ENCODE results near the gene SLC6A20. TPM values are rescaled to one million over a fixed set of nuclear protein-coding genes. Genes with fewer than 3 reads are reported as not detected.

The SLC6A20 gene
- total RNA-seq, 4 donors from 2014 or later: 0.19 to 0.33 (median 0.29) TPM; not detected in 1

DNA sequence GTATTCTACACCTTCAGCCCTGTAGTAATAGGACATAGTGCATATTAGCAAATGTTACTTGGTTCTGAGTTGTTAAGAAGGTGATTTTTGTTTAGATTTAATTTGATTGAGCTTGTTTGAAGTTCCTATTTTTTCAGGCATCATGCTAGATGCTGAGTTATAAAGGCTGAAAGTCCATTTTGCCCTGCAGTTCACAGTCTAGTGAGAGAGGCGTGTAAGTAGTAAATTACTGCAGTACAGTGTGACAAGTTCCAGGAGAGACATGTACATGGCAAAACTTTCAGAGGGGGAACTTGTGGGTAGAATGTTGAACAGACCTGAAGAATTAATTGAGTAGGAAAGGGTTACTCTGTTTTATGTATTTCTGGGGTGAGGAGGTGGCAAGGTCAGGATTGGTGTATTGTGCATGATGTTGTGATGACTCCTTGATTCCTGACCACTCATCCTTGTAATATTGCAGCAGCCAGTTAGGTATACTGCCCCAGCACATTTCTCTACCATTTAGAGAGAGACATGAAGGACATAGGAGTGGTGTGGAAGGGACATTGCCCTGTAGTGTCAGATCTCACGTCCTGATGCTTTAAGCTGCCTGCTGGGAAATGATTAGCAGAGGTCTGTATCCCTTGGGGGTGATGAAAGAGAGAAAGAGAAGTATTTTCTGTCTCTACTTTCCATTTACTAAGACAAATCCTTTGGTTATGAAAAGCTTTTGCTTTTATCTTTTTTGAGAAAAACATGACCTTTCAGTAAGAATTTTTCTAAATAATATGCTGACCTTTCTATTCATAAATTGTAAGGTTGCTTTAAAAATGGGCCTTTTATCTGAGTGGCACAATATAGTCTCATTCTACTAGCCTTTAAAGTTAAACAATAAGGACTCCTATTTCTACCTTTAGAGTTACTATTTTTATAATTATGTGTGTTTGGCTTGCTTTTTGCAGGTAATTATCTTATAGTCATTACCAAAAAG lies 90.2 kb downstream of the SLC6A20 start:
- Histone ChIP-seq H3K36me3 (peaks cover 18 to 66% (median 41%) of the 10 kb centered on the region in 4 donors), H3K4me1 (peaks cover 0 to 6% (median 3%) of the 10 kb centered on the region in 4 donors), H3K9me3 (no peaks in the 10 kb centered on the region), H3K27ac (replicated peaks in 1 of 4) (no peak overlapping the region), H3K27me3 (no peaks in the 10 kb centered on the region), H3K4me3 (no peak overlapping the region)
- intact Hi-C loops (cut with DNase I): no loop called here
- 69% methylated on average over 2 of the region's 2 CpGs for WGBS
- DNase-seq (ENCODE audit: extremely low spot score): no peak
- TF ChIP-seq, protein P1, sequence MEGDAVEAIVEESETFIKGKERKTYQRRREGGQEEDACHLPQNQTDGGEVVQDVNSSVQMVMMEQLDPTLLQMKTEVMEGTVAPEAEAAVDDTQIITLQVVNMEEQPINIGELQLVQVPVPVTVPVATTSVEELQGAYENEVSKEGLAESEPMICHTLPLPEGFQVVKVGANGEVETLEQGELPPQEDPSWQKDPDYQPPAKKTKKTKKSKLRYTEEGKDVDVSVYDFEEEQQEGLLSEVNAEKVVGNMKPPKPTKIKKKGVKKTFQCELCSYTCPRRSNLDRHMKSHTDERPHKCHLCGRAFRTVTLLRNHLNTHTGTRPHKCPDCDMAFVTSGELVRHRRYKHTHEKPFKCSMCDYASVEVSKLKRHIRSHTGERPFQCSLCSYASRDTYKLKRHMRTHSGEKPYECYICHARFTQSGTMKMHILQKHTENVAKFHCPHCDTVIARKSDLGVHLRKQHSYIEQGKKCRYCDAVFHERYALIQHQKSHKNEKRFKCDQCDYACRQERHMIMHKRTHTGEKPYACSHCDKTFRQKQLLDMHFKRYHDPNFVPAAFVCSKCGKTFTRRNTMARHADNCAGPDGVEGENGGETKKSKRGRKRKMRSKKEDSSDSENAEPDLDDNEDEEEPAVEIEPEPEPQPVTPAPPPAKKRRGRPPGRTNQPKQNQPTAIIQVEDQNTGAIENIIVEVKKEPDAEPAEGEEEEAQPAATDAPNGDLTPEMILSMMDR (IDR thresholded peaks at IDR 0.05): no peak
- no peak for TF ChIP-seq POLR2A (IDR thresholded peaks at IDR 0.05; ENCODE audit: low read depth)
- no peak for TF ChIP-seq POLR2AphosphoS5 (IDR thresholded peaks at IDR 0.05)
- TF ChIP-seq EP300 (IDR thresholded peaks at IDR 0.05): no peak

Small RNA genes lying within 50 kb of the gene (small RNA-seq; reads per million reads assigned to genes)
- 0 reads per million in 3 donors for gene RN7SL145P

Other genes with a start within 250 kb of the SLC6A20 start
- 10 to 100 TPM; 14.6 to 36.1 (median 29.2) TPM for gene LIMD1, start 201.8 kb downstream of the SLC6A20 start, total RNA-seq
- gene SACM1L, start 107.1 kb downstream of the SLC6A20 start, total RNA-seq: 10 to 100 TPM; 33.2 to 37.4 (median 36.2) TPM
- gene LZTFL1, start 45.6 kb upstream of the SLC6A20 start, total RNA-seq: 10 to 100 TPM; 12.0 to 18.3 (median 17.8) TPM
- under 1 TPM in 1 of 4 donors, not detected in 3; 0.17 TPM for gene CCR9, start 90.0 kb upstream of the SLC6A20 start, total RNA-seq
- gene CXCR6, start 146.9 kb upstream of the SLC6A20 start, total RNA-seq: 1 to 10 TPM in 1 of 4 donors, under 1 TPM in 3; 0.39 to 7.1 (median 0.49) TPM
- 100 to 1,000 TPM in 1 of 4 donors, 10 to 100 TPM in 3; 64.1 to 122 (median 93.8) TPM for gene FYCO1, start 199.3 kb upstream of the SLC6A20 start, total RNA-seq
- under 1 TPM in 1 of 4 donors, not detected in 3; 0.17 TPM for gene XCR1, start 230.9 kb upstream of the SLC6A20 start, total RNA-seq

All from esophagus muscularis mucosa (tissue), 4 donors.